Loucy (cell line): ENCODE measurements around the gene UNC119B.

Source experiments
- CTCF ChIP-seq: fragments of 200-600 bp; sonication (generic); conservative IDR thresholded peaks from 2 replicates; pipeline ENCODE4 v1.5.1; 2014; ENCODE audit warnings: mild to moderate bottlenecking, antibody characterized with exemption, low read length
- EZH2phosphoT487 ChIP-seq: fragments of 200-600 bp; IDR thresholded peaks from 2 replicates; pipeline ENCODE4 v1.6.1; 2018; ENCODE audit warnings: antibody characterized with exemption, mild to moderate bottlenecking, moderate library complexity, borderline replicate concordance

- TF ChIP-seq CTCF (no peak), EZH2phosphoT487 (no peak)
These were observed 7.8 kb downstream of the UNC119B start for GRCh38 chr12:120718055-120718454.
